GM23338 (cell line): Measurements from ENCODE around the gene PGF. TPM values are rescaled to one million over a fixed set of nuclear protein-coding genes. Genes with fewer than 3 reads are reported as not detected.

Experiments used
- ATAC-seq: fragments of 200-7000 bp; cut with Tn5 transposase; 3 replicates; pipeline ENCODE4 v1.9.1; 2020
- DNase-seq: peaks from one replicate; pipeline ENCODE4 v3.0.0-alpha.2; 2015; ENCODE audit warnings: low spot score
- H2AFZ ChIP-seq: fragments of 200-600 bp; sonication (generic); 2 replicates; pipeline ENCODE4 v1.8.0; 2016; ENCODE audit warnings: antibody characterized with exemption, mild to moderate bottlenecking, moderate library complexity
- H3F3A ChIP-seq: fragments of 200-600 bp; sonication (generic); replicated peaks from 2 replicates; pipeline ENCODE4 v1.8.0; 2017; ENCODE audit warnings: antibody characterized with exemption, mixed run types, low read depth
- H3K27ac ChIP-seq: fragments of 200-600 bp; sonication (generic); 2 replicates; pipeline ENCODE4 v1.6.1; 2016; ENCODE audit warnings: low read depth
- H3K27me3 ChIP-seq: fragments of 200-600 bp; sonication (generic); 2 replicates; pipeline ENCODE4 v1.8.0; 2016; ENCODE audit warnings: mild to moderate bottlenecking, mixed run types, moderate library complexity; ENCODE audit not compliant: insufficient read depth
- H3K36me3 ChIP-seq: fragments of 200-600 bp; sonication (generic); 2 replicates; pipeline ENCODE4 v1.8.0; 2016; ENCODE audit warnings: mild to moderate bottlenecking; ENCODE audit not compliant: insufficient read depth
- H3K4me1 ChIP-seq: fragments of 200-600 bp; sonication (generic); 2 replicates; pipeline ENCODE4 v1.8.0; 2016; ENCODE audit warnings: mild to moderate bottlenecking, moderate library complexity; ENCODE audit not compliant: insufficient read depth
- H3K4me2 ChIP-seq: fragments of 200-600 bp; sonication (generic); 2 replicates; pipeline ENCODE4 v1.7.1; 2017; ENCODE audit warnings: mixed run types
- H3K4me3 ChIP-seq: fragments of 200-600 bp; sonication (generic); 2 replicates; pipeline ENCODE4 v1.6.1; 2016; ENCODE audit warnings: mixed run types
- H3K79me2 ChIP-seq: fragments of 200-600 bp; sonication (generic); replicated peaks from 2 replicates; pipeline ENCODE4 v1.8.0; 2017; ENCODE audit warnings: mild to moderate bottlenecking; ENCODE audit not compliant: insufficient read depth
- H3K9me2 ChIP-seq: fragments of 200-600 bp; sonication (generic); 2 replicates; pipeline ENCODE4 v1.8.0; 2017; ENCODE audit not compliant: insufficient read depth
- H4K20me1 ChIP-seq: fragments of 200-600 bp; sonication (generic); replicated peaks from 2 replicates; pipeline ENCODE4 v1.8.0; 2017; ENCODE audit warnings: mild to moderate bottlenecking; ENCODE audit not compliant: insufficient read depth
- H3K27ac Mint-ChIP-seq: 2 replicates; pipeline ENCODE4 v1.8.0; 2020; ENCODE audit warnings: inconsistent platforms, mild to moderate bottlenecking, moderate library complexity, mixed read lengths
- H3K27me3 Mint-ChIP-seq: 3 replicates; pipeline ENCODE4 v1.8.0; 2022; ENCODE audit warnings: low read depth, mild to moderate bottlenecking, moderate library complexity, mixed read lengths, inconsistent platforms; ENCODE audit not compliant: insufficient read depth, poor library complexity
- H3K36me3 Mint-ChIP-seq: 3 replicates; pipeline ENCODE4 v1.8.0; 2021; ENCODE audit warnings: low read depth, mild to moderate bottlenecking, inconsistent platforms, moderate library complexity, mixed read lengths
- H3K4me1 Mint-ChIP-seq: 3 replicates; pipeline ENCODE4 v1.8.0; 2020; ENCODE audit warnings: mild to moderate bottlenecking, inconsistent platforms, mixed read lengths
- H3K4me3 Mint-ChIP-seq: 3 replicates; pipeline ENCODE4 v1.8.0; 2021; ENCODE audit warnings: moderate library complexity, mild to moderate bottlenecking, inconsistent platforms, mixed read lengths
- H3K9me3 Mint-ChIP-seq: 3 replicates; pipeline ENCODE4 v1.8.0; 2020; ENCODE audit warnings: moderate library complexity, mild to moderate bottlenecking, inconsistent platforms, mixed read lengths
- CREB1 ChIP-seq: fragments of 250-450 bp; sonication (Bioruptor Pico); IDR thresholded peaks from 2 replicates; pipeline ENCODE4 v1.5.0; 2020; ENCODE audit warnings: low read depth, mild to moderate bottlenecking, moderate library complexity
- CTCF ChIP-seq, 2 experiments: fragments of 200-600 bp in 1 of 2; sonication (generic) in 1 of 2; conservative IDR thresholded peaks; 2 replicates each; pipeline versions ENCODE4 v1.5.1 to v1.6.1; 2016 to 2017; ENCODE audit warnings: antibody characterized with exemption in 2 of 2, low read depth in 2 of 2, mild to moderate bottlenecking in 2 of 2, moderate library complexity in 1 of 2
- EZH2 ChIP-seq: fragments of 200-600 bp; sonication (generic); IDR thresholded peaks from one replicate; pipeline ENCODE4 v1.8.0; 2017; ENCODE audit warnings: antibody characterized with exemption, mild to moderate bottlenecking, low read depth; ENCODE audit not compliant: unreplicated experiment
- EZH2phosphoT487 ChIP-seq: fragments of 200-600 bp; sonication (generic); IDR thresholded peaks from one replicate; pipeline ENCODE4 v1.8.1; 2018; ENCODE audit warnings: antibody characterized with exemption; ENCODE audit not compliant: unreplicated experiment
- JUNB ChIP-seq: IDR thresholded peaks from one replicate; pipeline ENCODE4 v1.6.1; 2016; ENCODE audit warnings: antibody characterized with exemption; ENCODE audit not compliant: unreplicated experiment
- NANOG ChIP-seq: IDR thresholded peaks from 2 replicates; pipeline ENCODE4 v1.6.1; 2016; ENCODE audit warnings: antibody characterized with exemption, borderline replicate concordance
- POLR2AphosphoS5 ChIP-seq: IDR thresholded peaks from 2 replicates; pipeline ENCODE4 v1.6.1; 2016; ENCODE audit warnings: antibody characterized with exemption, low read depth
- STAT1 ChIP-seq: IDR thresholded peaks from one replicate; pipeline ENCODE4 v1.6.1; 2016; ENCODE audit warnings: antibody characterized with exemption; ENCODE audit not compliant: unreplicated experiment
- ZNF114 ChIP-seq: fragments of 250-450 bp; sonication (Bioruptor Pico); IDR thresholded peaks from 2 replicates; pipeline ENCODE4 v1.5.0; 2020; ENCODE audit warnings: mild to moderate bottlenecking, moderate library complexity
- ZNF331 ChIP-seq: fragments of 250-450 bp; sonication (Bioruptor Pico); IDR thresholded peaks from 2 replicates; pipeline ENCODE4 v1.5.0; 2020; ENCODE audit warnings: low read depth, mild to moderate bottlenecking, moderate library complexity
- polyA plus RNA-seq: library from polyadenylated mRNA; unstranded; fragments of >200 nt; fragmentation: Nextera tagmentation; extraction: Ambion mirVana; gene quantifications from 2 replicates; pipeline ENCODE4 v1.2.1, GENCODE V29; 2016
- total RNA-seq: library from RNA; depleted of rRNA; stranded (reverse); fragments of >200 nt; shearing (Covaris generic); gene quantifications from 2 replicates; pipeline ENCODE4 v1.2.3, GENCODE V29; 2014
- TF ChIP-seq, protein P1 (sequence below): IDR thresholded peaks from one replicate; pipeline ENCODE4 v1.6.1; 2018; ENCODE audit warnings: antibody characterized with exemption; ENCODE audit not compliant: unreplicated experiment
- TF ChIP-seq, protein P2 (sequence below): IDR thresholded peaks from 2 replicates; pipeline ENCODE4 v1.6.1; 2016; ENCODE audit warnings: antibody characterized with exemption

The PGF gene
- total and polyA plus RNA-seq, 2 experiments from 2014 or later: 2.9 to 6.3 TPM

DNA sequence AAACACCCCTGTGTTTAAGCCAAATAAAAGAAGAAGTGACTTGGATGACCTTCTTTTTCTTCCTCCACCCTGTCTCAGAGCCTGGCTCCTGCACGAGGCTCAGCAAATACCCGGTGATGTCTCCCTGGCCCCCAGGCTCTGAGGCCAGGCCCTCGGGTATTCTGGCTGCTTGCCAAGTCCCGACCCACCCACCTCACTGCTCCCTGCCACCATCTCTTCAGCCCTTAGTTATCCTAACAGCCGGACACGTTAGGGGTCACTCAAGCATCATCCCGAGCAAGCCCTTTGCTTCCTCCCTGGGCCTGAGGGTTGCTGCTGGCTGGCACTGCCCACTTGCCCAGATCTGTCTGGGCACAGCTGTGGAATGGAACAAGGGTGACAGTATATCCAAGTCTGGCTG is 39.6 kb downstream of the PGF start (continued):
- TF ChIP-seq ZNF331 (CRISPR knock-in tag) (no peak), EZH2phosphoT487 (no peak)
- TF ChIP-seq, protein P1, sequence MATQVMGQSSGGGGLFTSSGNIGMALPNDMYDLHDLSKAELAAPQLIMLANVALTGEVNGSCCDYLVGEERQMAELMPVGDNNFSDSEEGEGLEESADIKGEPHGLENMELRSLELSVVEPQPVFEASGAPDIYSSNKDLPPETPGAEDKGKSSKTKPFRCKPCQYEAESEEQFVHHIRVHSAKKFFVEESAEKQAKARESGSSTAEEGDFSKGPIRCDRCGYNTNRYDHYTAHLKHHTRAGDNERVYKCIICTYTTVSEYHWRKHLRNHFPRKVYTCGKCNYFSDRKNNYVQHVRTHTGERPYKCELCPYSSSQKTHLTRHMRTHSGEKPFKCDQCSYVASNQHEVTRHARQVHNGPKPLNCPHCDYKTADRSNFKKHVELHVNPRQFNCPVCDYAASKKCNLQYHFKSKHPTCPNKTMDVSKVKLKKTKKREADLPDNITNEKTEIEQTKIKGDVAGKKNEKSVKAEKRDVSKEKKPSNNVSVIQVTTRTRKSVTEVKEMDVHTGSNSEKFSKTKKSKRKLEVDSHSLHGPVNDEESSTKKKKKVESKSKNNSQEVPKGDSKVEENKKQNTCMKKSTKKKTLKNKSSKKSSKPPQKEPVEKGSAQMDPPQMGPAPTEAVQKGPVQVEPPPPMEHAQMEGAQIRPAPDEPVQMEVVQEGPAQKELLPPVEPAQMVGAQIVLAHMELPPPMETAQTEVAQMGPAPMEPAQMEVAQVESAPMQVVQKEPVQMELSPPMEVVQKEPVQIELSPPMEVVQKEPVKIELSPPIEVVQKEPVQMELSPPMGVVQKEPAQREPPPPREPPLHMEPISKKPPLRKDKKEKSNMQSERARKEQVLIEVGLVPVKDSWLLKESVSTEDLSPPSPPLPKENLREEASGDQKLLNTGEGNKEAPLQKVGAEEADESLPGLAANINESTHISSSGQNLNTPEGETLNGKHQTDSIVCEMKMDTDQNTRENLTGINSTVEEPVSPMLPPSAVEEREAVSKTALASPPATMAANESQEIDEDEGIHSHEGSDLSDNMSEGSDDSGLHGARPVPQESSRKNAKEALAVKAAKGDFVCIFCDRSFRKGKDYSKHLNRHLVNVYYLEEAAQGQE: no peak

DNA sequence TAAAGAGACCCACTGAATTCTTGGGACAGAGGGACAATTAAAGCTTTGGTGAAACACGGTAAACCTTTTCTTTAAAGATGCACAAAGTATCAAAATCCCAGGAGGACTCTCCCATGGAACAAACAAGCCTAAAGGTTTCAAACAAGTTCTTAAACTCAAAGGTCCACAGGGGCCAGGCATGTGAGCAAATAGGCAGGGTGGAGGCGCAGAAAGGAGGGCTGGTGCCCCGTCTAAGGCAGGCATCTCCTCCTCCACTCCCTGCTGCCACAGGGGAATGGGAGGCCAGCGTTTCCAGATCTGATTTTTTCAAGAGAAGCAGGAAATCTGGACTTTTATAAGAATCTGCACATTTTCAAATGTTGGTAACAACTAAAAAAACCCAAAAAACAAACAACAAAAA is 40.0 kb downstream of the PGF start:
- H3K4me1 Mint-ChIP-seq: peaks cover 3% of the 10 kb centered on the region; the same call in 1 of the 3 replicates
- no peak overlapping the region for H3K4me3 Mint-ChIP-seq
- peaks cover 5% of the 10 kb centered on the region; the same call in 2 of the 3 replicates for H3K36me3 Mint-ChIP-seq
- no peaks in the 10 kb centered on the region for H3F3A ChIP-seq
- H3K9me3 Mint-ChIP-seq: no peaks in the 10 kb centered on the region
- H3K27me3 Mint-ChIP-seq: peaks cover 2% of the 10 kb centered on the region
- H3K36me3 ChIP-seq: no peaks in the 10 kb centered on the region
- H3K9me2 ChIP-seq: no peaks in the 10 kb centered on the region
- no peak for ATAC-seq
- no peaks in the 10 kb centered on the region for H3K79me2 ChIP-seq
- no peak for DNase-seq
- H3K27ac ChIP-seq: no peak overlapping the region
- H3K4me1 ChIP-seq: no peaks in the 10 kb centered on the region
- H2AFZ ChIP-seq: no peak overlapping the region
- no peaks in the 10 kb centered on the region for H3K27me3 ChIP-seq
- no peak overlapping the region for H3K4me3 ChIP-seq
- no peak overlapping the region for H3K27ac Mint-ChIP-seq
- 0 out of 2 replicates have a peak, but pooled peaks cover 4% of the 10 kb centered on the region for H4K20me1 ChIP-seq
- no peak overlapping the region for H3K4me2 ChIP-seq
- no peak for TF ChIP-seq JUNB
- no peak for TF ChIP-seq EZH2phosphoT487
- TF ChIP-seq, protein P2, sequence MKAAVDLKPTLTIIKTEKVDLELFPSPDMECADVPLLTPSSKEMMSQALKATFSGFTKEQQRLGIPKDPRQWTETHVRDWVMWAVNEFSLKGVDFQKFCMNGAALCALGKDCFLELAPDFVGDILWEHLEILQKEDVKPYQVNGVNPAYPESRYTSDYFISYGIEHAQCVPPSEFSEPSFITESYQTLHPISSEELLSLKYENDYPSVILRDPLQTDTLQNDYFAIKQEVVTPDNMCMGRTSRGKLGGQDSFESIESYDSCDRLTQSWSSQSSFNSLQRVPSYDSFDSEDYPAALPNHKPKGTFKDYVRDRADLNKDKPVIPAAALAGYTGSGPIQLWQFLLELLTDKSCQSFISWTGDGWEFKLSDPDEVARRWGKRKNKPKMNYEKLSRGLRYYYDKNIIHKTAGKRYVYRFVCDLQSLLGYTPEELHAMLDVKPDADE: no peak
- TF ChIP-seq NANOG: no peak
- TF ChIP-seq ZNF114 (CRISPR knock-in tag): no peak
- no peak for TF ChIP-seq CREB1 (CRISPR knock-in tag)
- no peak for TF ChIP-seq EZH2
- TF ChIP-seq STAT1: no peak
- TF ChIP-seq ZNF331 (CRISPR knock-in tag): no peak
- TF ChIP-seq, protein P1: no peak
- no peak for TF ChIP-seq CTCF (conservative IDR thresholded peaks at IDR 0.05; ENCODE audit: low read depth in 2 of 2)
- no peak for TF ChIP-seq POLR2AphosphoS5
